Omental fat pad (tissue), 4 donors: ENCODE data around the gene LIMA1. TPM values are rescaled to one million over a fixed set of nuclear protein-coding genes. Genes with fewer than 3 reads are reported as not detected.
A peak's percentile ranks its signal among the peaks of the same experiment; 100 is the strongest.

Experiments
- ATAC-seq: fragments of 150-250 bp; one replicate; pipeline ENCODE4 v1.9.1; 2016; ENCODE audit warnings: mild to moderate bottlenecking, moderate library complexity; ENCODE audit not compliant: low FRiP score
- DNase-seq: peaks from one replicate; pipeline ENCODE4 v3.0.0-alpha.2; 2019; ENCODE audit warnings: low spot score
- CTCF ChIP-seq, 3 donors: fragments of 450-650 bp; IDR thresholded peaks; one replicate each; pipeline ENCODE4 v1.5.1; 2016 to 2017; ENCODE audit warnings: antibody characterized with exemption in 3 of 3, mild to moderate bottlenecking in 3 of 3, moderate library complexity in 2 of 3
- total RNA-seq, 4 donors: library from RNA; depleted of rRNA; stranded (reverse); fragments of >200 nt; gene quantifications; one replicate each; pipeline ENCODE4 v1.1.0, GENCODE V29; 2016

LIMA1 gene
- total RNA-seq, 4 donors from 2014 or later = 129 to 319 (median 176) TPM

- DNase-seq (no peak), ATAC-seq (no peak)
- no peak for TF ChIP-seq CTCF (IDR thresholded peaks at IDR 0.05)
Measured at GRCh38 chr12:50185970-50186663, 97.2 kb downstream of the LIMA1 start.

GRCh38 chr12:50185301-50185895 is 97.9 kb downstream of the LIMA1 start:
- no peak for TF ChIP-seq CTCF (IDR thresholded peaks at IDR 0.05)
- DNase-seq (no peak), ATAC-seq (peak; percentile 30)

- DNase-seq = no peak
- TF ChIP-seq CTCF (IDR thresholded peaks at IDR 0.05) = no peak
- no peak for ATAC-seq
Measured at GRCh38 chr12:50184261-50184660, 99.1 kb downstream of the LIMA1 start.

- TF ChIP-seq CTCF (IDR thresholded peaks at IDR 0.05) = no peak
- no peak for ATAC-seq
- no peak for DNase-seq
Measured at GRCh38 chr12:50182461-50182860, 100.9 kb downstream of the LIMA1 start.

GRCh38 chr12:50181691-50182090 is 101.6 kb downstream of the LIMA1 start:
- no peak for TF ChIP-seq CTCF (IDR thresholded peaks at IDR 0.05)
- DNase-seq (no peak), ATAC-seq (no peak)

GRCh38 chr12:50175716-50176026 is 107.6 kb downstream of the LIMA1 start:
- no peak for TF ChIP-seq CTCF (IDR thresholded peaks at IDR 0.05)
- DNase-seq (no peak), ATAC-seq (no peak)
